ENCODE data around the gene ABCC9. TPM values are rescaled to one million over a fixed set of nuclear protein-coding genes. Genes with fewer than 3 reads are reported as not detected.

ABCC9 gene
- total RNA-seq, 2 donors from 2014 or later, result 0.69 to 5.0 TPM

- TF ChIP-seq CTCF (IDR thresholded peaks at IDR 0.05), result no peak
- DNase-seq, result no peak
- no peaks in the 10 kb centered on the region for H3K36me3 ChIP-seq
- intact Hi-C loops (cut with DNase I), result no loop called here
- no peaks in the 10 kb centered on the region for H3K9me3 ChIP-seq
- no peak overlapping the region for H3K9ac ChIP-seq (ENCODE audit: low read depth in 2 of 2, low read length in 2 of 2)
- H3K4me3 ChIP-seq, result no peak overlapping the region
- no peak overlapping the region for H3K27ac ChIP-seq
- H3K4me1 ChIP-seq, result no peaks in the 10 kb centered on the region
- no peaks in the 10 kb centered on the region for H3K27me3 ChIP-seq
Measured at GRCh38 chr12:21827083-21827482, 114.1 kb downstream of the ABCC9 start.

GRCh38 chr12:21826618-21826910 is 114.7 kb downstream of the ABCC9 start:
- no peak for TF ChIP-seq CTCF (IDR thresholded peaks at IDR 0.05)
- H3K36me3 ChIP-seq, result no peaks in the 10 kb centered on the region
- DNase-seq, result no peak
- no peaks in the 10 kb centered on the region for H3K4me1 ChIP-seq
- no peaks in the 10 kb centered on the region for H3K9me3 ChIP-seq
- H3K4me3 ChIP-seq, result no peak overlapping the region
- no peak overlapping the region for H3K27ac ChIP-seq
- intact Hi-C loops (cut with DNase I), result no loop called here
- no peaks in the 10 kb centered on the region for H3K27me3 ChIP-seq
- no peak overlapping the region for H3K9ac ChIP-seq (ENCODE audit: low read depth in 2 of 2, low read length in 2 of 2)

GRCh38 chr12:21825886-21826617 is 115.2 kb downstream of the ABCC9 start:
- intact Hi-C loops (cut with DNase I), result no loop called here
- Histone ChIP-seq H3K27ac (no peak overlapping the region), H3K9me3 (no peaks in the 10 kb centered on the region), H3K27me3 (no peaks in the 10 kb centered on the region), H3K4me3 (no peak overlapping the region), H3K9ac (ENCODE audit: low read depth in 2 of 2, low read length in 2 of 2) (no peak overlapping the region), H3K4me1 (no peaks in the 10 kb centered on the region), H3K36me3 (no peaks in the 10 kb centered on the region)
- no peak for DNase-seq
- TF ChIP-seq CTCF (IDR thresholded peaks at IDR 0.05), result no peak

- no peaks in the 10 kb centered on the region for H3K27me3 ChIP-seq
- no peak for DNase-seq
Measured at GRCh38 chr12:21823581-21823980, 117.6 kb downstream of the ABCC9 start.

GRCh38 chr12:21819678-21820077 is 121.5 kb downstream of the ABCC9 start:
- Histone ChIP-seq H3K9ac (ENCODE audit: low read depth in 2 of 2, low read length in 2 of 2) (no peak overlapping the region), H3K36me3 (no peaks in the 10 kb centered on the region), H3K27ac (no peak overlapping the region), H3K4me1 (no peaks in the 10 kb centered on the region), H3K27me3 (no peaks in the 10 kb centered on the region), H3K9me3 (no peaks in the 10 kb centered on the region), H3K4me3 (no peak overlapping the region)
- no peak for DNase-seq
- intact Hi-C loops (cut with DNase I), result no loop called here
- no peak for TF ChIP-seq CTCF (IDR thresholded peaks at IDR 0.05)

More at GRCh38 chr12:21823581-21823980, 117.6 kb downstream of the ABCC9 start:
- Histone ChIP-seq H3K4me1 (no peaks in the 10 kb centered on the region), H3K9me3 (no peaks in the 10 kb centered on the region), H3K27ac (no peak overlapping the region), H3K36me3 (no peaks in the 10 kb centered on the region), H3K9ac (ENCODE audit: low read depth in 2 of 2, low read length in 2 of 2) (no peak overlapping the region), H3K4me3 (no peak overlapping the region)
- intact Hi-C loops (cut with DNase I), result no loop called here
- TF ChIP-seq CTCF (IDR thresholded peaks at IDR 0.05), result no peak

All from colonic mucosa (tissue), 4 donors.